RWPE1 (cell line): Measurements from ENCODE around the gene MMP27.

Source experiments
- CTCF ChIA-PET: fragments of 350-600 bp; sonication (Branson Sonifier 250); formaldehyde crosslinking; extraction: SDS; loops from one replicate; lab custom pipeline; 2021; lab: Yijun Ruan, JAX
- POLR2A ChIA-PET: fragments of 400-600 bp; formaldehyde crosslinking; extraction: SDS; loops from one replicate; lab custom pipeline; 2020; ENCODE audit warnings: antibody characterized with exemption; ENCODE audit not compliant: low non-redundant PET; lab: Yijun Ruan, JAX
- DNase-seq: peaks from one replicate; pipeline ENCODE4 v3.0.0; 2012; ENCODE audit warnings: low spot score
- H3K27ac ChIP-seq: fragments of 450-650 bp; 2 replicates; pipeline ENCODE4 v1.5.1; 2017
- CTCF ChIP-seq: fragments of 450-650 bp; conservative IDR thresholded peaks from 2 replicates; pipeline ENCODE4 v1.5.1; 2017; ENCODE audit warnings: low read depth, mild to moderate bottlenecking

The MMP27 gene

GRCh38 chr11:102647430-102647829, 58.1 kb downstream of the MMP27 start:
- CTCF ChIA-PET: interaction anchor here (0.6 to 0.8 kb wide), 3 partner anchors 13 to 1378 kb away, joined by 3 read pairs; no protein-coding TSS in a partner anchor
- no peak for TF ChIP-seq CTCF
- DNase-seq: no peak
- no peak overlapping the region for H3K27ac ChIP-seq
- POLR2A ChIA-PET: no interaction called here

- ChIA-PET CTCF (no interaction called here), POLR2A (no interaction called here)
- TF ChIP-seq CTCF: no peak
- DNase-seq: no peak
- H3K27ac ChIP-seq: no peak overlapping the region
These were observed 61.6 kb downstream of the MMP27 start for GRCh38 chr11:102643941-102644340.
